Measurements from ENCODE around the gene MKLN1. TPM values are rescaled to one million over a fixed set of nuclear protein-coding genes. Genes with fewer than 3 reads are reported as not detected.

MKLN1 gene
- total RNA-seq, 1 donor from 2014 or later: 66.0 TPM

- H3K9me3 ChIP-seq: no peaks in the 10 kb centered on the region
- no peaks in the 10 kb centered on the region for H3K27me3 ChIP-seq
- TF ChIP-seq CTCF (IDR thresholded peaks at IDR 0.05): no peak
- no peak overlapping the region for H3K4me3 ChIP-seq
- no peak overlapping the region for H3K27ac ChIP-seq
- H3K36me3 ChIP-seq: no peaks in the 10 kb centered on the region
- DNase-seq (peak; percentile 50), ATAC-seq (no peak)
- H3K4me1 ChIP-seq: peaks cover 9% of the 10 kb centered on the region
- intact Hi-C loops (cut with DNase I): no loop called here
Measured at GRCh38 chr7:131536361-131536849, 208.7 kb downstream of the MKLN1 start.

- TF ChIP-seq CTCF (IDR thresholded peaks at IDR 0.05): no peak
- no peak overlapping the region for H3K4me3 ChIP-seq
- no peaks in the 10 kb centered on the region for H3K27me3 ChIP-seq
- peaks cover 9% of the 10 kb centered on the region for H3K4me1 ChIP-seq
- ATAC-seq (no peak), DNase-seq (no peak)
- no peaks in the 10 kb centered on the region for H3K9me3 ChIP-seq
- H3K36me3 ChIP-seq: no peaks in the 10 kb centered on the region
- H3K27ac ChIP-seq: no peak overlapping the region
- intact Hi-C loops (cut with DNase I): no loop called here
Measured at GRCh38 chr7:131537571-131537978, 209.9 kb downstream of the MKLN1 start.

GRCh38 chr7:131538071-131538812, 210.6 kb downstream of the MKLN1 start:
- Histone ChIP-seq H3K27me3 (no peaks in the 10 kb centered on the region), H3K27ac (no peak overlapping the region), H3K9me3 (no peaks in the 10 kb centered on the region), H3K4me3 (no peak overlapping the region), H3K4me1 (peaks cover 9% of the 10 kb centered on the region), H3K36me3 (no peaks in the 10 kb centered on the region)
- intact Hi-C loops (cut with DNase I): no loop called here
- peak; percentile 42 for DNase-seq
- no peak for ATAC-seq
- no peak for TF ChIP-seq CTCF (IDR thresholded peaks at IDR 0.05)

- no peak for TF ChIP-seq CTCF (IDR thresholded peaks at IDR 0.05)
- H3K4me1 ChIP-seq: peaks cover 9% of the 10 kb centered on the region
- no peaks in the 10 kb centered on the region for H3K9me3 ChIP-seq
- DNase-seq: peak; percentile 46
- no peaks in the 10 kb centered on the region for H3K36me3 ChIP-seq
- no peak overlapping the region for H3K27ac ChIP-seq
- intact Hi-C loops (cut with DNase I): no loop called here
- H3K27me3 ChIP-seq: no peaks in the 10 kb centered on the region
- no peak overlapping the region for H3K4me3 ChIP-seq
- no peak for ATAC-seq
Measured at GRCh38 chr7:131538813-131539179, 211.1 kb downstream of the MKLN1 start.

- Histone ChIP-seq H3K27ac (peak overlapping the region; percentile 37), H3K4me1 (peaks cover 19% of the 10 kb centered on the region)
Measured at GRCh38 chr7:131540491-131541162, 213.0 kb downstream of the MKLN1 start.

More at GRCh38 chr7:131540491-131541162, 213.0 kb downstream of the MKLN1 start:
- H3K36me3 ChIP-seq: no peaks in the 10 kb centered on the region
- no peak overlapping the region for H3K4me3 ChIP-seq
- H3K9me3 ChIP-seq: no peaks in the 10 kb centered on the region
- H3K27me3 ChIP-seq: no peaks in the 10 kb centered on the region
- DNase-seq (peak; percentile 63), ATAC-seq (peak; percentile 35)
- peak; percentile 16 for TF ChIP-seq CTCF (IDR thresholded peaks at IDR 0.05)
- intact Hi-C loops (cut with DNase I): loop anchor here (10.0 kb wide), 1 partner anchor 114 kb away; no protein-coding TSS in a partner anchor
